Psoas muscle (tissue), 8 donors: ENCODE results near the gene FATE1. TPM values are rescaled to one million over a fixed set of nuclear protein-coding genes. Genes with fewer than 3 reads are reported as not detected.

ENCODE experiments used
- ATAC-seq, 4 donors: fragments of 200-7000 bp; cut with Tn5 transposase; one replicate each; pipeline ENCODE4 v1.9.1; 2020; ENCODE audit warnings: moderate library complexity in 3 of 4, mild to moderate bottlenecking in 2 of 4
- DNase-seq, 2 donors: peaks; one replicate each; pipeline ENCODE4 v3.0.0-alpha.2; 2020
- H3K27ac ChIP-seq: fragments of 200-600 bp; one replicate; pipeline ENCODE4 v1.8.0; 2022
- H3K27me3 ChIP-seq, 3 donors: fragments of 200-600 bp in 1 of 3; one replicate each; pipeline versions ENCODE4 v1.6.1 to v1.8.0; 2013 to 2022; ENCODE audit warnings: low read length in 2 of 3, mild to moderate bottlenecking in 2 of 3, moderate library complexity in 1 of 3; ENCODE audit not compliant: insufficient read depth in 3 of 3
- H3K36me3 ChIP-seq, 2 donors: fragments of 200-600 bp in 1 of 2; one replicate each; pipeline versions ENCODE4 v1.6.1 to v1.8.0; 2013 to 2022; ENCODE audit warnings: low read depth in 1 of 2, mild to moderate bottlenecking in 1 of 2, moderate library complexity in 1 of 2; ENCODE audit not compliant: insufficient read depth in 1 of 2
- H3K4me1 ChIP-seq: fragments of 200-600 bp; one replicate; pipeline ENCODE4 v1.8.0; 2022
- H3K4me3 ChIP-seq: fragments of 200-600 bp; one replicate; pipeline ENCODE4 v1.8.0; 2022; ENCODE audit warnings: mild to moderate bottlenecking
- H3K9me3 ChIP-seq: fragments of 200-600 bp; one replicate; pipeline ENCODE4 v1.8.0; 2022
- WGBS, 3 donors: extraction: QIAGEN DNeasy Blood & Tissue Kit; methylation state at CpG; one replicate each; pipeline versions ENCODE4 v1.1.6 to v1.1.7; 2013; 5-methylcytosine and 5-hydroxymethylcytosine counted together
- intact Hi-C, 2 donors: fragments of 100-400 bp; cut with DNase I; formaldehyde crosslinking; loops; one replicate each; pipeline versions ENCODE4 v1.11.0 to v1.14.2; 2022
- polyA plus RNA-seq, 3 donors: library from polyadenylated mRNA; stranded (reverse); fragments of 200-250 nt; gene quantifications; one replicate each; pipeline ENCODE4 v1.2.3, GENCODE V29; 2013
- total RNA-seq, 4 donors: library from RNA; stranded (reverse); fragmentation: NEBNext Ultra II Directional in 2 of 4; extraction: Animal tissue kit (Norgen Biotek cat#: 25700) in 2 of 4; gene quantifications; one replicate each; pipeline versions ENCODE4 v1.2.1 to v1.2.4, GENCODE V29; 2021 to 2023
- TF ChIP-seq, protein P1 (sequence below): fragments of 200-600 bp; IDR thresholded peaks from one replicate; pipeline ENCODE4 v1.8.0; 2022; ENCODE audit warnings: antibody characterized with exemption
- donor health status: healthy with polysubstance abuse.
- donor health status: DM: no; HTN: no; CAD: no; lungs with moderate emphysema.
- donor health status: Bipolar disorder and iron deficiency.
- donor health status: healthy.
- donor health status: DM: yes; HTN: yes; CAD: no.
- donor health status: DM: no; HTN: no; CAD: no.
- donor health status: DM: no; HTN: no; CAD: no.
- donor health status: DM: yes; HTN: yes; CAD: no.

FATE1 gene
- total and polyA plus RNA-seq, 7 donors: 0.06 to 0.39 (median 0.15) TPM; not detected in 3

DNA sequence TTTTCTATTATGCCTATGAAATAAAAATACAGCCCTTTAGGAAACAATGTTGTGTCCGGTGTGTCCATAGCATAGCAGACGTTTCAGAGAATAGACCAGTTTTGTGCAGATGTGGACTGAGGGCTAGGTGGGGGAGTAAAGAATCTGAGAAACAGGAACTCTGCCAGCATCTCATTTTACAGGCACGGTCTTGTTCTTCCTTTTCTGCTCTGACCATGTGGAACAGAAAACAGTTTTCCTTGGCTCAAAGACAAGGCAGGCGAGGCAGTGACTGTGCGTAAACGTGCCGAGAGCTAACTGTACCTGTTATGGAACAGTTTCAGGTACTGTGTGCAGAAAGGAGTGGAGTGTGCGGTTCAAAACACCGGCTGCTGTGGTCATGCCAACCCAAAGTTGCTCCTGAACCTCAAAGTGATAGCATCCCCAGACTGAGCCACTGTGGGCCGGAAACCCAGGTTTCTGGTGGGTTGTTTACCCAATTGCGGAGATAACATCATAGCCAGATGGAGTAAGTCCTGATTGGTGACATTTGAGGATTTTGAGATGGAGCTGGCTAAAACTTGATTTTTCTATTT lies 38.9 kb downstream of the FATE1 start:
- Histone ChIP-seq H3K9me3 (no peaks in the 10 kb centered on the region), H3K4me1 (no peaks in the 10 kb centered on the region), H3K27me3 (peaks cover 0 to 18% (median 0%) of the 10 kb centered on the region in 3 donors), H3K36me3 (no peaks in the 10 kb centered on the region), H3K27ac (no peak overlapping the region), H3K4me3 (no peak overlapping the region)
- no peak for ATAC-seq
- no peak for DNase-seq
- TF ChIP-seq, protein P1, sequence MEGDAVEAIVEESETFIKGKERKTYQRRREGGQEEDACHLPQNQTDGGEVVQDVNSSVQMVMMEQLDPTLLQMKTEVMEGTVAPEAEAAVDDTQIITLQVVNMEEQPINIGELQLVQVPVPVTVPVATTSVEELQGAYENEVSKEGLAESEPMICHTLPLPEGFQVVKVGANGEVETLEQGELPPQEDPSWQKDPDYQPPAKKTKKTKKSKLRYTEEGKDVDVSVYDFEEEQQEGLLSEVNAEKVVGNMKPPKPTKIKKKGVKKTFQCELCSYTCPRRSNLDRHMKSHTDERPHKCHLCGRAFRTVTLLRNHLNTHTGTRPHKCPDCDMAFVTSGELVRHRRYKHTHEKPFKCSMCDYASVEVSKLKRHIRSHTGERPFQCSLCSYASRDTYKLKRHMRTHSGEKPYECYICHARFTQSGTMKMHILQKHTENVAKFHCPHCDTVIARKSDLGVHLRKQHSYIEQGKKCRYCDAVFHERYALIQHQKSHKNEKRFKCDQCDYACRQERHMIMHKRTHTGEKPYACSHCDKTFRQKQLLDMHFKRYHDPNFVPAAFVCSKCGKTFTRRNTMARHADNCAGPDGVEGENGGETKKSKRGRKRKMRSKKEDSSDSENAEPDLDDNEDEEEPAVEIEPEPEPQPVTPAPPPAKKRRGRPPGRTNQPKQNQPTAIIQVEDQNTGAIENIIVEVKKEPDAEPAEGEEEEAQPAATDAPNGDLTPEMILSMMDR: no peak
- WGBS, 3 donors: 67 to 72% (median 68%) methylated on average over 11 of the region's 11 CpGs
- intact Hi-C loops: loop anchor here in 1 of 2 donors (5.0 kb wide), 1 partner anchor 878 kb away; no protein-coding TSS in a partner anchor

DNA sequence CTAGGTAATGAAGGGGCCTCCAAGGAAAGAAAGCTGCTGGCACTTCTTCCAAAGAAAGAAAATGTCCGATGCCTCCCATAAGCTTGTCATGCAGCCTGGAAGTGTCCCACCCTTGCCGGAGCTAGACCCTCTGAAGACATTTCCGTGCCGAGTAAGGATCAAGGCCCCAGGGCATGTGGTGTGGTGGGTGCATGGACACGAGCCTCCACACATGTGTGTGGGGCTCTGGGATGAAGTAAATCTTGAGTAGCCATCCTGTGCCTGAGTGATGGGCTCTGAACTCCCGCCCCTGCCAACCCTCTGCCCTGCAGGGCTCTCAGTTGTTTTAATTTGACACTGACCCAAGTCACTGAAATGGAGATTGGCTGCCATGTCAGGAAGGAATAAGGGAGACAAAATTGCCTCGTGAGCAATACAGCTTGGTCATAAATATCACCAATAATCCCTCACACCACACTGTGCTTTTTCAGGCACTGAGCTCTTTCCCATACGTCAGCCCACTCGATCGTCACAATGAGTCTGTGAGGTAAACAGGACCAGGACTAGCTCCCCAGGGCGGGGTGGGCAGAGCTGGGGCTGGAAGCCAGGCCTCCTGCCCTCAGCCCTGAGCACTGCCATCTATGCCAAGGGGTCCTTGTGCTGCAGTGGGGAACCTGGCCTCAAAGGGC lies 43.3 kb downstream of the FATE1 start:
- Histone ChIP-seq H3K4me3 (no peak overlapping the region), H3K27ac (no peak overlapping the region), H3K27me3 (peaks cover 0 to 6% (median 0%) of the 10 kb centered on the region in 3 donors), H3K4me1 (no peaks in the 10 kb centered on the region), H3K9me3 (no peaks in the 10 kb centered on the region), H3K36me3 (no peaks in the 10 kb centered on the region)
- TF ChIP-seq, protein P1: no peak
- 81 to 87% (median 81%) methylated on average over 9 to 11 of the region's 11 CpGs for WGBS, 3 donors
- ATAC-seq (no peak), DNase-seq (no peak)
- intact Hi-C loops: no loop called here

GRCh38 chrX:151762802-151763201 lies 47.0 kb downstream of the FATE1 start:
- H3K27ac ChIP-seq: no peak overlapping the region
- H3K9me3 ChIP-seq: no peaks in the 10 kb centered on the region
- no peak for DNase-seq
- H3K36me3 ChIP-seq: no peaks in the 10 kb centered on the region
- no peak overlapping the region for H3K4me3 ChIP-seq
- peaks cover 0 to 12% (median 0%) of the 10 kb centered on the region in 3 donors for H3K27me3 ChIP-seq
- intact Hi-C loops: no loop called here
- TF ChIP-seq, protein P1: no peak
- ATAC-seq: no peak
- no peaks in the 10 kb centered on the region for H3K4me1 ChIP-seq
- WGBS, 3 donors: 34 to 38% (median 36%) methylated on average over 2 of the region's 2 CpGs

DNA sequence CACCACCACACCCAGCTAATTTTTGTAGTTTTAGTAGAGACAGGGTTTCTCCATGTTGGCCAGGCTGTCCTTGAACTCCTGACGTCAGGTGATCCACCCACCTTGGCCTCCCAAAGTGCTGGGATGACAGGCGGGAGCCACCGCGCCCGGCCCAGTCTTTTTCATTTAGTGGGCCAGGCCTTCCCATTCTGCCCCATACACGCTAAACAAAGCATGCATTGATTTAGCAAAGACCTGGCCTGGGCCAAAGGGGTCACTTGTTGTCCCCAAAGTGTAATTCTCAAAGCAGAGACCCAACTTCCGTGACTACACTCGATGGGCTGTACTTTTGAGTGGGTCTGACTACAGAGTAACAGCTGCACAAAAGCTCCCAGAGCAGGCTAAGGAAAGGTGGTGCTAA lies 47.9 kb downstream of the FATE1 start:
- H3K4me1 ChIP-seq: no peaks in the 10 kb centered on the region
- intact Hi-C loops: no loop called here
- ATAC-seq: no peak
- no peaks in the 10 kb centered on the region for H3K9me3 ChIP-seq
- no peak overlapping the region for H3K4me3 ChIP-seq
- peaks cover 0 to 12% (median 0%) of the 10 kb centered on the region in 3 donors for H3K27me3 ChIP-seq
- no peak for DNase-seq
- no peaks in the 10 kb centered on the region for H3K36me3 ChIP-seq
- TF ChIP-seq, protein P1: no peak
- 87 to 92% (median 92%) methylated on average over 8 of the region's 8 CpGs for WGBS, 3 donors
- no peak overlapping the region for H3K27ac ChIP-seq
